HG03571 (cell line): Measurements from ENCODE around the gene DENR.

Experiments
- ATAC-seq: cut with Tn5 transposase; IDR thresholded peaks from one replicate; pipeline ENCODE4 v1.9.1; 2021; ENCODE audit not compliant: unreplicated experiment

The DENR gene

DNA sequence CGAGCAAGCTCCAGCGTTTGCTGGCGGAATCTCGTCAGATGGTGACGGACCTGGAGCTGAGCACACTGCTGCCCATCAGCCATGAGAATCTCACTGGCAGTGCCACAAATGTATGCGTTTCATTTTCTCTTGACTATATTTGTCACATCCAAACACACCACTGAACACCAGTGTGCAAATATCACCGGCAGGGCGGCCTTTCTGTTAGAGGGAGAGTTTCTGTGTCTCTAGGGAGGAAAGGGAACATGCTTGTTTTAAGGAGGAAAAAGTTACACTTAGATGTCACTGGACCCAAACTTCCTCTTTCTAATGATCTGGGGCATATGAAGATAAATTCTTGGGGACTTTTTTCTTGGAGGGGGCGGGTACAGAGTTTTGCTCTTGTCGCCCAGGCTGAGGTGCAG lies 60.7 kb downstream of the DENR start:
- ATAC-seq = no peak

DNA sequence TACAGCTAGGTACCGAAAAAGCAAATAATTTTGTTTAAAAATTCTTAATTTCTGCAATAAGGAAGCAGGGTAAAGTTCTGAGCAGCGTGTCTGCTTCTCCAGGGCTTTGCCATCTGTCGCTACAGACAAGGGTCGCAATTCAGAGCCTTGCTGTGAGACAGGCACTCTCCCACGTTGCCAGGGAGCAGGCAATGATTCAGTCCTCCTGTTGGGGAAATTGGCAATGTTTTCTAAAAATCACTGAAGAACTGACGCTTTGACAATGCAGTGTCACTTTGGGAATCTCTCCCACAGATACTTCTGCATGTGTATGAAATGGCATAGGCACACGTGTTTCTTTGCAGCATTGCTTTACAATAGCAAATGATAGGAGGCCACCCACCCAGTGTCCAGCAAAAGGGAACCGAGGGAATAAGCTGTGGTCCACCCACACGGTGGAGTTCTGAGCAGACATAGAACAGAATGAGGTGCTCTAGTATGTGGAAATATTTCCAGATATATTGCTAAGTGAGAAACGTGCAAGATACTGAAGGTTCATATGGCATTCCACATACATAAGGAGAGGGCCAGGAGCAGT lies 66.7 kb downstream of the DENR start:
- no peak for ATAC-seq

DNA sequence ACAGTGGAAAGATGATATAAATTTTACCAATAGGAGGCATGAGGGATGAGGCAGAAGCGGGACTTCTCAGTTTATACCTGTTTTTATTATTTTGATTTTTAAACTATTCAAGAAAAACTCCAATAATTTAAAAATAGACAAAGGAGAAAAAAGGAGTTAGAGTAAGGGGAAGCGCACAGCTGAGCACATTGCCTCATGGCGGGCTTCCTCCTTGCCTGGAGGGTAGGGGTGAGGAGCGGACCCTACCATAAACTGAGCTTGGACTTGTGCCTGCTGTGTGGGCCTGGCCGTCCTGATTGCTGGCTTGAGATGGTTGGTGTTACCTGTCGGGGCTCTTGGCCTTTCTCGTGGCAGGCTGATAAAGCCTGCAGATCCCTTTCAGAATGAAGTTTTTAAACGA lies 67.5 kb downstream of the DENR start:
- no peak for ATAC-seq
